Heart left ventricle (tissue), 13 donors: ENCODE measurements around the gene SLU7.

Experiments used
- POLR2A ChIP-seq, 2 donors: fragments of 450-650 bp; IDR thresholded peaks; one replicate each; pipeline ENCODE4 v1.6.1; 2017; ENCODE audit warnings: antibody characterized with exemption in 2 of 2, mild to moderate bottlenecking in 2 of 2, moderate library complexity in 2 of 2
- TF ChIP-seq, protein P1 (sequence below), 12 donors: fragments of 200-600 bp; sonication (generic) in 4 of 12; IDR thresholded peaks; one replicate each; pipeline versions ENCODE4 v1.5.0 to v1.8.0; 2018 to 2022; ENCODE audit warnings: antibody characterized with exemption in 12 of 12, mild to moderate bottlenecking in 5 of 12
- donor health status: ischemic (EF 13 %, LVEDD 7.1; RV severe dilation, severe dysfunction).
- donor health status: DM: no; HTN: yes; CAD: no.
- donor health status: DM: no; HTN: no; CAD: no.
- donor health status: ischemic (EF 25% LVEDD 6.9; RV normal size, moderate dysfunction).
- donor health status: ischemic (EF 25% LVEDD 5.7; RV mildly dilated, moderate dysfunction).
- donor health status: ischemic (EF 35%, LVEDD 5.7; RV mildly dilated, moderate dysfunction).
- donor health status: nonischemic (EF 11% LVEDD 7.7; RV severe dilation, severe dysfunction).
- donor health status: DM: yes; HTN: yes; CAD: no.
- donor health status: PGD.
- donor health status: ischemic (EF 29% LVEDD 5.4; RV normal size, mild dysfunction).
- donor health status: nonischemic (EF 23%, LVEDD 6.1; RV moderate dilation, normal function).

DNA sequence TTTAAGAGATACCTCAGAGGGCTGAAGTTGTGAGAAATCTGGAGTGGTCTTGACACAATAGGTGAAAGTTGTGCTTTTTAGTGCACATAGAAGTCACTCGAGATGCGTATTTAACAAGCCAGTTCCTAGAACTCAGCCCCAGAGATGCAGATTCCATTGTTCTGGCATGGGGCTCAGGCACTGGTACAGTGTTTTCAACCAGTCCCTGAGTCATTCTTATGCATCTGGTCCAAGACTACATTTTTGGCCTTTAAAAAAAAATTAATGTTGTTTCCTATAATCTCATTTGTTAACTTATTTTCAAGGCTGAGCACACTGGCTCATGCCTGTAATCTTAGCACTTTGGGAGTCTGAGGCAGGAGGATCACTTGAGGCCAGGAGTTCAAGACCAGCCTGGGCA is 32.4 kb upstream of the SLU7 start:
- TF ChIP-seq, protein P1, sequence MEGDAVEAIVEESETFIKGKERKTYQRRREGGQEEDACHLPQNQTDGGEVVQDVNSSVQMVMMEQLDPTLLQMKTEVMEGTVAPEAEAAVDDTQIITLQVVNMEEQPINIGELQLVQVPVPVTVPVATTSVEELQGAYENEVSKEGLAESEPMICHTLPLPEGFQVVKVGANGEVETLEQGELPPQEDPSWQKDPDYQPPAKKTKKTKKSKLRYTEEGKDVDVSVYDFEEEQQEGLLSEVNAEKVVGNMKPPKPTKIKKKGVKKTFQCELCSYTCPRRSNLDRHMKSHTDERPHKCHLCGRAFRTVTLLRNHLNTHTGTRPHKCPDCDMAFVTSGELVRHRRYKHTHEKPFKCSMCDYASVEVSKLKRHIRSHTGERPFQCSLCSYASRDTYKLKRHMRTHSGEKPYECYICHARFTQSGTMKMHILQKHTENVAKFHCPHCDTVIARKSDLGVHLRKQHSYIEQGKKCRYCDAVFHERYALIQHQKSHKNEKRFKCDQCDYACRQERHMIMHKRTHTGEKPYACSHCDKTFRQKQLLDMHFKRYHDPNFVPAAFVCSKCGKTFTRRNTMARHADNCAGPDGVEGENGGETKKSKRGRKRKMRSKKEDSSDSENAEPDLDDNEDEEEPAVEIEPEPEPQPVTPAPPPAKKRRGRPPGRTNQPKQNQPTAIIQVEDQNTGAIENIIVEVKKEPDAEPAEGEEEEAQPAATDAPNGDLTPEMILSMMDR (IDR thresholded peaks at IDR 0.05): no peak
- no peak for TF ChIP-seq POLR2A (IDR thresholded peaks at IDR 0.05)
